NCI-H2196 treated with DMSO at 0.1 percent for 48 hours (cell line): ENCODE measurements around the gene MAGEA1.
"Not testable (repeated sequence)": the region's sequence is repeated elsewhere in the genome, so short reads cannot be mapped to it uniquely, and the experiment has no call there.

Experiments used
- DNase-seq: peaks from one replicate; lab custom pipeline; 2025; ENCODE audit not compliant: unreplicated experiment; lab: John Stamatoyannopoulos, UW

The MAGEA1 gene

DNA sequence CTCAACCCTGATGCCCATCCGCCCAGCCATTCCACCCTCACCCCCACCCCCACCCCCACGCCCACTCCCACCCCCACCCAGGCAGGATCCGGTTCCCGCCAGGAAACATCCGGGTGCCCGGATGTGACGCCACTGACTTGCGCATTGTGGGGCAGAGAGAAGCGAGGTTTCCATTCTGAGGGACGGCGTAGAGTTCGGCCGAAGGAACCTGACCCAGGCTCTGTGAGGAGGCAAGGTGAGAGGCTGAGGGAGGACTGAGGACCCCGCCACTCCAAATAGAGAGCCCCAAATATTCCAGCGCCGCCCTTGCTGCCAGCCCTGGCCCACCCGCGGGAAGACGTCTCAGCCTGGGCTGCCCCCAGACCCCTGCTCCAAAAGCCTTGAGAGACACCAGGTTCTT lies at the start of gene MAGEA1:
TSS of gene MAGEA1 (plus strand) at position 154 of the 400 bp plus-strand sequence. CDS start 3,106 bp downstream, outside the sequence.
- DNase-seq: no peak

GRCh38 chrX:153132924-153133323 lies 46.2 kb upstream of the MAGEA1 start:
- not testable (repeated sequence) for DNase-seq

DNA sequence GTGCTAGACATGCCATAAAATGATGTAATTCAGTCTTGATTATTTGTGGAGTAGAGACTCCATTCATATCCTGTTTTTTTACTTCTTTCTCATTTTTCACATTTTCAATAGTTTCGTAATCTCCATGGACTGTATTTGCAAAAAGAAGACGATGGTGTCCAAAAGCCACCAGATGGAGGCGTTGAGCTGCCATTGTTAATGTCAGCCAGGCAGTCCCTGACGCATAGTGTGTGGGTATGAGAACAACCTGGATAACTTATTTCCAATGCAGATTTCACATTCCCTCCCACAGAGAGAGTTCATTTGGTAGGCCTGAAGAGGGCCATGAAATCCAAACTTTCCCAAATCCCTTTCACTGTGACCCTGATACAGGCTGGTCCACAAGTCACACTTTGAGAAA lies 40.0 kb upstream of the MAGEA1 start:
- DNase-seq: not testable (repeated sequence)

GRCh38 chrX:153146288-153146687 lies 32.8 kb upstream of the MAGEA1 start:
- DNase-seq: not testable (repeated sequence)

DNA sequence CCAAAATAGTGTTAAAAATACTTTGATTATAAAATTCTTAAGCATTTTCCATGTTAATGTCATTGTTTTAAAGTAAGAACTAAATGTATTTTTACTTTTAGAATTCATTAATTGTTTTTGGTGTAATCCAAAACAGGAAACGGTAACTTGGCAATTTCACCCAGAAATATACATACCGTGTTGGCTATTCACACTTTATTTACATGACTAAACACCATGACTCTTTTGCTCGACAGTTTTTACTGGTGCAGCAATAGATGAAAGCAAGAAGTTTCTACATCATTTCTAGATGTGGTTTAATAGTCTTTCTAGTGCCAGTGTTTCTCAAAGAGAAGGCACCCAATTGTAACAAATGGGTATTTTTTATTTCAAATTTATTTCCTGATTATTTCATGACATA lies 25.6 kb upstream of the MAGEA1 start:
- no peak for DNase-seq

DNA sequence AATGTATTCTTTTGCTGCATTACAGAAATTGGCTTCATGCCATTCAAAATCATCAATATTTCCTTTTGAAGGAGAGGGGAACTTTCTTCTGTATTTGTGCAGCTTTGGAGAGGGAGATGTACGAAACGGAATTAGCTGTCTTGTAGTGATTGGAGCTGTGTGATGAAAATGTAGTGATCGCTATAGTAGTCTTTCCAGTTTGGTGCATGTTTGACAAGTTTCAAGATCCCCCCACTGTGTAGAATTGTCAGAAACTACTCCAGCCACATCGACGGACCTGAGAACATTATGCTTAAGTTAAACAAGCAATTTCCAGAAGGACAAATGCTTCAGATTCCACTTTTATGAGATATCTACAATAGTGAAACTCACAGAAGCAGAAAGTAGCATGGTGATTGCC lies 21.6 kb upstream of the MAGEA1 start:
- no peak for DNase-seq

GRCh38 chrX:153158319-153158718 lies 20.8 kb upstream of the MAGEA1 start:
- no peak for DNase-seq

GRCh38 chrX:153161952-153162351 lies 17.1 kb upstream of the MAGEA1 start:
- no peak for DNase-seq

DNA sequence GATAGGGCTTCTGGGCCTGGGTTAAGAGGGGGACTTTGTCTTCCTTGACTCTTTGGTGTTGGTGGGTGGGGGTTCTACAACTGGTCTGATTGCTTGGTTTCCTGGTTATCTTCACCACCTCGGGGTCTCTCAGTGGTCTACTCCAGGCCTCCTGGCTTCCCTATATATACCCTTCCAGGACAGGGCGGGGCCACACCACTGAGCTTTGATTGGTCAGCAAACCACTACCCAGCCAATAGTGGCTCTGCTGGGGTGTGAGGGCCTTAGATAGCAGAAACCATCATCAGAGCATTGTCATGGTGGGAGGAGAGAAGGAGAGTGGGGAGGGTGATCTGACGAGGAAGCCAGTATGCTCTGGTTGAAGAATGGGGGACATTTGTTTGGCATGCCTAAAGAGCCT lies 14.4 kb upstream of the MAGEA1 start:
- DNase-seq: no peak

DNA sequence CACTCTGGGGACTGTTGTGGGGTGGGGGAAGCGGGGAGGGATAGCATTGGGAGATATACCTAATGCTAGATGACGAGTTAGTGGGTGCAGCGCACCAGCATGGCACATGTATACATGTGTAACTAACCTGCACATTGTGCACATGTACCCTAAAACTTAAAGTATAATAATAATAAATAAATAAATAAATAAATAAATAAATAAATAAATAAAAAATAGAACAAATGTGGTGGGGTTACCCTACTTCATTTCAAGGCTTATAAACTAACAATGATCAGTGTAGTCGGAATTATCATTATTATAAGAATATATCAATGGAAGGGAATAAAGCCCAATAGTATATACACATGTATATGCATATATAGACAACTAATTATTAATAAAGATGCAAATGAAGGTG lies 10.7 kb upstream of the MAGEA1 start:
- DNase-seq: not testable (repeated sequence)

GRCh38 chrX:153181822-153182221 lies 2.7 kb downstream of the MAGEA1 start:
- DNase-seq: no peak

DNA sequence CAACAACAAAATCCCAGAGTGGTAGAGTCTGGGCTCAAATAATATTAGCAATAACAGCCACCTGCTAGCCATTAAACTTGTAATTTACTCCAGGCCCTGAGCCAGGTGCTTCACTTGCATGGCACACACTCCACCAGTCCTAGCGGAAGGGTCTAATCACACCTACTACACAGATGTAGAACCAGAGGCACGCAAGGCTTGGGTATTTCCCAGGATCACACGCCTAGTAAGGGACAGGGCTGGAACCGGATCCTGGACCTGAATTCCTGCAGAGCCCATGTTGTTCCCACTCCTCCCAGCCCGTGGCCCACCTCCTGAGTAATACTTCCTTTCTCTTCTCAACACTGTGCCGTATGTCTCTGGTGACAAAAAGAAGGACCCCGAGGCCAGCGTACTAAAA lies 5.7 kb downstream of the MAGEA1 start:
- DNase-seq: no peak

- DNase-seq: no peak
These were observed 11.3 kb downstream of the MAGEA1 start for GRCh38 chrX:153190381-153190780.

GRCh38 chrX:153200462-153200861 lies 21.4 kb downstream of the MAGEA1 start:
- no peak for DNase-seq

DNA sequence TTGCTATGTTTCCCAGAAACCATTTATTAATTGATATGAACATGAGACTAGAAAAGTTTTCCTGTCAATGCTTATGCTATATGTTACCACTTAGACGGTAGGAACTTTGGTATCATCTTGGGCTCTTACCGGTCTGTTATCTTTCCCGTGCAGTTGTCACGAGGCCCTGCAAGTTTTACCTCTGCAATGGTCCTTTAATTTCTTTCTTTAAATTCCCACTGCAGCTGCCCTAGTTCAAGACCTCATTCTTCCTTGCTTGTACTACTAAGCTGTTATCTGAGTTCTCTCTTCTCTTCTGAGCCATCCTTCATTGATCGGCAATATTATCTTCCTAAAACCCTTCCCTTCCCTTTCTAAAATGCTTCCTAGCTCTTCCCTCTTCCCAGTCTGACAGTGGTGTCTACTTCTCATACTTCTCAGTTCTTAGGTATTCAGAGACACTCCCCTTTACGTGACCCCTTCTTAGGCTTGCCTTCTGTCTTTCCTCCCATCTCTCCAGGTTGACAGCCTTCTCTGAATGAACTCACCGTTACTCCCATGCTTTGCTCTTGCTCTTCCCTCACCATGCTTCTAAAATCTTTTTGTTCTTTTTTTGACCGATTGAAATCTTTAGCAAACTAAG lies 27.5 kb downstream of the MAGEA1 start:
- no peak for DNase-seq

DNA sequence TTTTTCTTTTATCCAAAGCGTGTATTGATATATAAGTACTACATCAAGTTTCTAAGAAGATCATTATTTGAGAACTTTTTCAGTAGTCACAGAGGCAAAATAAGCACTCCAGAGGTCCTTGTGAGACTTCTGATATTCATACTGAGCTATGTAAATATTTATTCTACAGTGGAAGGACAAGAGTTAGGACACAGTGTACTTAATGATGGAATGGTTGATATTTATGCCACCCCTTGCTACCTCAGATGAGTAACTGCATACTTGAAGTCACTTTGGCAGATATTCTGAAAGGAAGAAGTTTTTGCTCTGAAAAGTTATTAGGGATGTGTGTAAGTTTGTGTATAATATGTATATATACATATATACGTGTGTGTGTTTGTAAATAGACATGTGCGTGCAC lies 30.3 kb downstream of the MAGEA1 start:
- DNase-seq: no peak

DNA sequence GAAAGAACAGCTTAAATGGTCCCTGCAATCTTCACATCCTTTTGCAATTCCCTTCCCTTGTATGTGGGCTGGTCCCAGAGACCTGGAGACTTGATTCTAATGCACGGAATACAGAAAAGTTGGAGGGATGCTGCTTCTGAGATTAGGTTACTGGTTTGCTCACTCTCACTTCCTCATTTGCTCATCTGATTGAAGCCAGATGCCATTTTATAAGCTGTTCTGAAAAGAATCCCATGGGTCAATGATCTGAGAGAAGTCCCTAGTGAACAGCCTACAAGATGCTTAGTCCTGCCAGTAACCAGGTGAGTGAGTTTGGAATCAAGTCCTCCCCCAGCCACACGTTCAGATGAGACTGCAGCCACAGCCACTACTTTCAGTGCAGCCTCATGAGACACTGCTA lies 35.9 kb downstream of the MAGEA1 start:
- DNase-seq: no peak

- DNase-seq: no peak
These were observed 37.8 kb downstream of the MAGEA1 start for GRCh38 chrX:153216926-153217325.

DNA sequence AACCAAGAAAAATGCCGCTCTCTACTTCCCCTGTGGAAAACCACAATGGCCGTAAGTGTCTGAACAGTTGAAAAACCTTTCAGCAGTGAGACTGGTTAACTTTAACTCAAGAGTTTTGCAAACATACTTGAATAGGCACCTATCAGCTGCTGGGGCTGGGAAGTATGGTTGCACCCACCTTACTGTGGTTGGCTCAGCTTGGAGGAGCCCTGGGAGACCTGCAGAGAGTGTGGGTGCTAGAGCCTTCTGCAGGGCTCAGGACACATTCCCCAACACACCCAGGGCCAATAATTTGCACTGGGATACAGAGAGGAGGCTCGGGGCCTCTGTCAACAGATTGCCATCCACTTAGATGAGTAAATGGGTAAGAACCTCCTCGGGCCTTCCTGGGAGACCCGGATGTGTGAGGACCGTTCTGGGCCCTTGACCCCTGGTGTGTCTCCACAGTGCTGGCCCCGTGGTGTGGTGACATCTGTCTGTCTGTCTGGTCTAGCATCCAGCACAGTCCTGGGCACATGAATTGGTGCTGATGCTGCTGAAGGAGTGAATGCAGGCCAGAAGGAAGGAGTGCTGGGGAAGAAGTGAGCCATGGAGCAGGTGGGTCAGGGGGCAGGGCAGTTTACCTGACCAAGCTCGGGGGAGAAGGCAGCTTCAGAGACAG lies 46.5 kb downstream of the MAGEA1 start:
- no peak for DNase-seq

DNA sequence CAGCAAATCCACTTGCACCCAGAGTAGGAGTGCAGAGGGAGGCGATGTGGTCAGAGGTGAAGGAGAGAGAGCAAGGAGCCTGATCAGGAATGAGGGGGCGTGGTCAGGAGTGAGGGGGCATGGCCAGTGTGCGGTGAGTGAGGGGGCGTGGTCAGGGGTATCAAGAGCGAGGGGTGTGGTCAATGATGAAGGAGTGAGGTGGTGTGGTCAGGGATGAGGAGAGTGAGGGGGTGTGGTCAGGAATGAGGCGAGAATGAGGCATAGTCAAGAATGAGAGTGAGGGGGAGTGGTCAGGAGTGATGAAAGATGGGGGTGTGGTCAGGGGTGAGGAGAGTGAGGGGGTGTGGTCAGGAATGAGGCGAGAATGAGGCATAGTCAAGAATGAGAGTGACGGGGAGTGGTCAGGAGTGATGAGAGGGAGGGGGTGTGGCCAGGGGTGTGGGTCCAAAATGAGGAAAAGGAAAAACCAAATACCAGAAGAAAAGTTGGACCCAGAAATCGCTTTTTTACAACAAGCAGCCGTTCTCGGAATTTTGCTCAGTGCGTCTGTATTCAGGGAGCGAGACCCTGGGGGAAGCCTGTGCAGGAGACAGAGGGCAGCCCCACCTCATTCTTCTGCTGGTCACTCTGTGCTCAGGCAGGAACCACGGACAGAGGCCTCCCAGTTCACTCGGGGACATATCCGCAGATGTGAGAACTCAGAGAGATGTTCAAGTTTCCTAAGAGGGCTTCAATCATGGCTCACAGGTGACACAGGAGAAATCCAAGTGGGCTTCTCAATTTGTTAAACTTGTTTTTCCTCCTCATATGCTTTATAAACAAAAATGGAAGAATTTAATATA lies 47.5 kb downstream of the MAGEA1 start:
- DNase-seq: peak; percentile 2
